Measurements from ENCODE around the gene SLIT2.

Gene SLIT2

GRCh38 chr4:20269320-20269719, 17.6 kb downstream of the SLIT2 start:
- no peak overlapping the region for H3K9ac ChIP-seq (ENCODE audit: low read length)
- H4K20me1 ChIP-seq (ENCODE audit: insufficient read depth, low read length): no peaks in the 10 kb centered on the region
- no peaks in the 10 kb centered on the region for H3K36me3 ChIP-seq (replicated peaks; ENCODE audit: low read depth, low read length)
- H3K4me3 ChIP-seq (ENCODE audit: low read length): no peak overlapping the region
- TF ChIP-seq EZH2phosphoT487 (IDR thresholded peaks at IDR 0.05; ENCODE audit: low read depth) (no peak), CTCF (IDR thresholded peaks at IDR 0.05; ENCODE audit: low read depth, low read length) (no peak)
- no peaks in the 10 kb centered on the region for H3K27me3 ChIP-seq (ENCODE audit: low read depth, low read length)
- H2AFZ ChIP-seq (ENCODE audit: low read depth, low read length): no peak overlapping the region
- H3K79me2 ChIP-seq (ENCODE audit: low read length): no peaks in the 10 kb centered on the region
- H3K4me1 ChIP-seq (ENCODE audit: low read length): peaks cover 6% of the 10 kb centered on the region
- H3K27ac ChIP-seq (ENCODE audit: low read length): no peak overlapping the region
- H3K9me3 ChIP-seq (ENCODE audit: insufficient read depth, low read length): no peaks in the 10 kb centered on the region
- H3K4me2 ChIP-seq (ENCODE audit: low read length): no peak overlapping the region

GRCh38 chr4:20271950-20272349, 20.2 kb downstream of the SLIT2 start:
- TF ChIP-seq EZH2phosphoT487 (IDR thresholded peaks at IDR 0.05; ENCODE audit: low read depth): no peak
- no peak for TF ChIP-seq CTCF (IDR thresholded peaks at IDR 0.05; ENCODE audit: low read depth, low read length)
- H3K27ac ChIP-seq (ENCODE audit: low read length): no peak overlapping the region
- peaks cover 2% of the 10 kb centered on the region for H3K4me1 ChIP-seq (ENCODE audit: low read length)
- H3K27me3 ChIP-seq (ENCODE audit: low read depth, low read length): no peaks in the 10 kb centered on the region
- H3K79me2 ChIP-seq (ENCODE audit: low read length): no peaks in the 10 kb centered on the region
- H3K9ac ChIP-seq (ENCODE audit: low read length): no peak overlapping the region
- H3K4me2 ChIP-seq (ENCODE audit: low read length): no peak overlapping the region
- no peak overlapping the region for H3K4me3 ChIP-seq (ENCODE audit: low read length)
- no peak overlapping the region for H2AFZ ChIP-seq (ENCODE audit: low read depth, low read length)
- no peaks in the 10 kb centered on the region for H4K20me1 ChIP-seq (ENCODE audit: insufficient read depth, low read length)
- no peaks in the 10 kb centered on the region for H3K36me3 ChIP-seq (replicated peaks; ENCODE audit: low read depth, low read length)
- no peaks in the 10 kb centered on the region for H3K9me3 ChIP-seq (ENCODE audit: insufficient read depth, low read length)

GRCh38 chr4:20272411-20272872, 20.7 kb downstream of the SLIT2 start:
- H4K20me1 ChIP-seq (ENCODE audit: insufficient read depth, low read length): no peaks in the 10 kb centered on the region
- no peak overlapping the region for H3K9ac ChIP-seq (ENCODE audit: low read length)
- H2AFZ ChIP-seq (ENCODE audit: low read depth, low read length): no peak overlapping the region
- H3K27ac ChIP-seq (ENCODE audit: low read length): no peak overlapping the region
- H3K36me3 ChIP-seq (replicated peaks; ENCODE audit: low read depth, low read length): no peaks in the 10 kb centered on the region
- H3K9me3 ChIP-seq (ENCODE audit: insufficient read depth, low read length): no peaks in the 10 kb centered on the region
- H3K4me2 ChIP-seq (ENCODE audit: low read length): no peak overlapping the region
- no peaks in the 10 kb centered on the region for H3K79me2 ChIP-seq (ENCODE audit: low read length)
- TF ChIP-seq CTCF (IDR thresholded peaks at IDR 0.05; ENCODE audit: low read depth, low read length) (no peak), EZH2phosphoT487 (IDR thresholded peaks at IDR 0.05; ENCODE audit: low read depth) (no peak)
- H3K4me1 ChIP-seq (ENCODE audit: low read length): no peaks in the 10 kb centered on the region
- no peaks in the 10 kb centered on the region for H3K27me3 ChIP-seq (ENCODE audit: low read depth, low read length)
- no peak overlapping the region for H3K4me3 ChIP-seq (ENCODE audit: low read length)

- H3K27me3 ChIP-seq (ENCODE audit: low read depth, low read length): no peaks in the 10 kb centered on the region
- no peak overlapping the region for H2AFZ ChIP-seq (ENCODE audit: low read depth, low read length)
- no peak overlapping the region for H3K4me3 ChIP-seq (ENCODE audit: low read length)
- no peaks in the 10 kb centered on the region for H3K36me3 ChIP-seq (replicated peaks; ENCODE audit: low read depth, low read length)
- no peak overlapping the region for H3K9ac ChIP-seq (ENCODE audit: low read length)
- no peaks in the 10 kb centered on the region for H3K79me2 ChIP-seq (ENCODE audit: low read length)
- no peak for TF ChIP-seq EZH2phosphoT487 (IDR thresholded peaks at IDR 0.05; ENCODE audit: low read depth)
- no peak for TF ChIP-seq CTCF (IDR thresholded peaks at IDR 0.05; ENCODE audit: low read depth, low read length)
- no peak overlapping the region for H3K4me2 ChIP-seq (ENCODE audit: low read length)
- H3K9me3 ChIP-seq (ENCODE audit: insufficient read depth, low read length): no peaks in the 10 kb centered on the region
- H3K4me1 ChIP-seq (ENCODE audit: low read length): no peaks in the 10 kb centered on the region
- no peaks in the 10 kb centered on the region for H4K20me1 ChIP-seq (ENCODE audit: insufficient read depth, low read length)
- no peak overlapping the region for H3K27ac ChIP-seq (ENCODE audit: low read length)
These were observed 22.1 kb downstream of the SLIT2 start for GRCh38 chr4:20273793-20274192.

Data from OCI-LY3 (cell line).